Pancreas (tissue), 10 donors: Measurements from ENCODE around the gene AGFG1. TPM values are rescaled to one million over a fixed set of nuclear protein-coding genes. Genes with fewer than 3 reads are reported as not detected.

Source experiments
- ATAC-seq, 4 donors: fragments of 200-7000 bp; cut with Tn5 transposase; one replicate each; pipeline versions ENCODE4 v1.8.0 to v1.9.1; 2020; ENCODE audit warnings: mild to moderate bottlenecking in 4 of 4, moderate library complexity in 4 of 4
- DNase-seq, 6 donors: peaks; one replicate each; pipeline ENCODE4 v3.0.0-alpha.2; 2020
- FAIRE-seq: peaks from 2 replicates; lab custom pipeline; 2012; peaks lifted over from hg19 to GRCh38; lab: Jason Lieb, UNC
- H3K27ac ChIP-seq, 4 donors: fragments of 200-600 bp; sonication (generic); 1 replicate in 3 of 4; 2 replicates in 1 of 4; pipeline versions ENCODE4 v1.5.0 to v1.8.0; 2020
- H3K27me3 ChIP-seq, 4 donors: fragments of 200-600 bp; one replicate each; pipeline ENCODE4 v1.8.0; 2021
- H3K36me3 ChIP-seq, 3 donors: fragments of 200-600 bp; sonication (generic) in 1 of 3; one replicate each; pipeline versions ENCODE4 v1.5.0 to v1.8.0; 2020 to 2021
- H3K4me1 ChIP-seq, 3 donors: fragments of 200-600 bp; one replicate each; pipeline ENCODE4 v1.8.0; 2021
- H3K4me3 ChIP-seq, 4 donors: fragments of 200-600 bp; sonication (generic) in 2 of 4; one replicate each; pipeline versions ENCODE4 v1.5.0 to v1.8.0; 2020 to 2021
- H3K9me3 ChIP-seq, 4 donors: fragments of 200-600 bp; one replicate each; pipeline ENCODE4 v1.8.0; 2021
- WGBS, 2 donors: extraction: QIAGEN DNeasy Blood & Tissue Kit; methylation state at CpG; one replicate each; pipeline ENCODE4 v1.1.7; 2013; 5-methylcytosine and 5-hydroxymethylcytosine counted together
- intact Hi-C, 3 donors: fragments of 100-400 bp; cut with DNase I; formaldehyde crosslinking; loops; one replicate each; pipeline versions ENCODE4 v1.11.1 to v1.14.2; 2022
- polyA plus RNA-seq, 2 donors: library from polyadenylated mRNA; stranded (reverse); fragments of 200-250 nt; gene quantifications; one replicate each; pipeline ENCODE4 v1.2.3, GENCODE V29; 2013
- total RNA-seq, 6 donors: library from RNA; stranded (reverse); fragmentation: NEBNext Ultra II Directional in 4 of 6; extraction: Animal tissue kit (Norgen Biotek cat#: 25700) in 4 of 6; gene quantifications; one replicate each; pipeline versions ENCODE4 v1.2.1 to v1.2.4, GENCODE V29; 2021 to 2023
- TF ChIP-seq, protein P1 (sequence below), 4 donors: fragments of 200-600 bp; sonication (generic) in 3 of 4; IDR thresholded peaks; one replicate each; pipeline versions ENCODE4 v1.5.0 to v1.8.0; 2021; ENCODE audit warnings: antibody characterized with exemption in 4 of 4
- donor health status: healthy with polysubstance abuse.
- donor health status: DM: no; HTN: no; CAD: no; lungs with moderate emphysema.
- donor health status: DM: no; HTN: no; CAD: no.
- donor health status: control.
- donor health status: control.
- donor health status: Bipolar disorder and iron deficiency.
- donor health status: DM: yes; HTN: yes; CAD: no.
- donor health status: DM: no; HTN: no; CAD: no.
- donor health status: DM: no; HTN: no; CAD: no.
- donor health status: DM: yes; HTN: yes; CAD: no.

Gene AGFG1
- total and polyA plus RNA-seq, 8 donors = 9.0 to 39.7 (median 25.9) TPM

DNA sequence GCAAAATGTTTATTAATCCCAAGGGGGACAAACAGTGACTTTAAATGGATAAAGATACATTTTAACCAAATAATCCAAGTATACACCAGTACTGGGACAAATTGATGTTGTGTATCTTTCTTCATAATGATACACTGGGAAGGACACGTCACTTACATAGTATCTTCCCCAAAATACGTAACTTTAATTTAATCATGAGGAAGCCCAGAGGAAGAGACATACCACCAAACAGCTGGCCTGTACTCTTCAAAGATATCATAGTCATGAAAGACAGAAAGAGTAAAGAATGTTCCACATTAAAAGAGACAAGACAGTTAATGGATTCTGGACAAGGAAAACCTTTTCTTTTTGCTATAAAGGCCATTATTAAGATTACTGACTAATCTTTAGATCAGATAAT, 37.1 kb downstream of the AGFG1 start:
- DNase-seq (no peak), ATAC-seq (no peak), FAIRE-seq (no peak)
- Histone ChIP-seq H3K4me1 (peaks cover 9 to 40% (median 23%) of the 10 kb centered on the region in 3 donors), H3K36me3 (no peaks in the 10 kb centered on the region), H3K27me3 (no peaks in the 10 kb centered on the region), H3K9me3 (no peaks in the 10 kb centered on the region), H3K4me3 (no peak overlapping the region), H3K27ac (no peak overlapping the region)
- TF ChIP-seq, protein P1, sequence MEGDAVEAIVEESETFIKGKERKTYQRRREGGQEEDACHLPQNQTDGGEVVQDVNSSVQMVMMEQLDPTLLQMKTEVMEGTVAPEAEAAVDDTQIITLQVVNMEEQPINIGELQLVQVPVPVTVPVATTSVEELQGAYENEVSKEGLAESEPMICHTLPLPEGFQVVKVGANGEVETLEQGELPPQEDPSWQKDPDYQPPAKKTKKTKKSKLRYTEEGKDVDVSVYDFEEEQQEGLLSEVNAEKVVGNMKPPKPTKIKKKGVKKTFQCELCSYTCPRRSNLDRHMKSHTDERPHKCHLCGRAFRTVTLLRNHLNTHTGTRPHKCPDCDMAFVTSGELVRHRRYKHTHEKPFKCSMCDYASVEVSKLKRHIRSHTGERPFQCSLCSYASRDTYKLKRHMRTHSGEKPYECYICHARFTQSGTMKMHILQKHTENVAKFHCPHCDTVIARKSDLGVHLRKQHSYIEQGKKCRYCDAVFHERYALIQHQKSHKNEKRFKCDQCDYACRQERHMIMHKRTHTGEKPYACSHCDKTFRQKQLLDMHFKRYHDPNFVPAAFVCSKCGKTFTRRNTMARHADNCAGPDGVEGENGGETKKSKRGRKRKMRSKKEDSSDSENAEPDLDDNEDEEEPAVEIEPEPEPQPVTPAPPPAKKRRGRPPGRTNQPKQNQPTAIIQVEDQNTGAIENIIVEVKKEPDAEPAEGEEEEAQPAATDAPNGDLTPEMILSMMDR (IDR thresholded peaks at IDR 0.05) = no peak
- intact Hi-C loops = no loop called here
- 94% methylated on average over 2 of the region's 2 CpGs for WGBS, 2 donors

DNA sequence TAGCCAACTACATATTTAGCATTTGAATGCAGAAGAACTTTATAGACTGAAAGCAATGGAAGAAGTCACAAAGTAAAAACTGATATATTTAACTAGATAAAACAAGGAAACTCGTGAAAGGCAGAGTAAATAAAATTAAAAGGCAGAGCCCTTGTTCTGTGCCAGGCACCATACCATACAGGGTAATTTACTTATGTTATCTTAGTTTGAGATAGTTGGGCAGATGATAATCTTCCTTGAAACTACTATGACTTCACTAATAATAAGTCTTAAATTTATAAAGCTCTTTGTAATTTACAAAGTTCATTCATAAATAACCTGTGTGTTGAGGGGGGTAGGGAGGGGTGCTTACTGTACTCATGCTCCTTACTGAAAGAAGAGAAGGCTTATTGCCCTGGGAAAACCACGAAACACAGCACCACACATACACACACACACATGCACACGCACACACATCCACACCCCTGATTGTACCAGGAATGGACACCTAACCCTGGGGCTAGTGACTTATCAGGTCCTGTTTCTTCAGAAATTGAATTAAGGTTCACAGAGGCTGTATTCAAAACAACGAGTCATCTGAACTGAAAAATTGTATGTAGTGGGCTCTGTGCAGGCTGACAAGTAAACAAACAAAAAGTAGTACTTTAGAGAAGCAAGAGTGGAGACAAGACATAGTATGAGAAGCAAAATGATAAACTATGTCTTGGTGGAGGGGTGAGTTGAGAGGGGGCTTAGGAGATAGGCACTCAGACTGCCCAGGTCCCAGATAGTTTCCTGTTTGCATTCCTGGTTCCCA, 38.1 kb downstream of the AGFG1 start:
- Histone ChIP-seq H3K36me3 (no peaks in the 10 kb centered on the region), H3K9me3 (no peaks in the 10 kb centered on the region), H3K4me3 (no peak overlapping the region), H3K27me3 (no peaks in the 10 kb centered on the region), H3K27ac (no peak overlapping the region), H3K4me1 (peaks cover 9 to 32% (median 23%) of the 10 kb centered on the region in 3 donors)
- ATAC-seq (peak in 2 of 4 donors; percentile 21 to 24), FAIRE-seq (no peak), DNase-seq (no peak)
- intact Hi-C loops = no loop called here
- TF ChIP-seq, protein P1 (IDR thresholded peaks at IDR 0.05) = no peak
- 50 to 51% methylated on average over 4 of the region's 4 CpGs for WGBS, 2 donors

DNA sequence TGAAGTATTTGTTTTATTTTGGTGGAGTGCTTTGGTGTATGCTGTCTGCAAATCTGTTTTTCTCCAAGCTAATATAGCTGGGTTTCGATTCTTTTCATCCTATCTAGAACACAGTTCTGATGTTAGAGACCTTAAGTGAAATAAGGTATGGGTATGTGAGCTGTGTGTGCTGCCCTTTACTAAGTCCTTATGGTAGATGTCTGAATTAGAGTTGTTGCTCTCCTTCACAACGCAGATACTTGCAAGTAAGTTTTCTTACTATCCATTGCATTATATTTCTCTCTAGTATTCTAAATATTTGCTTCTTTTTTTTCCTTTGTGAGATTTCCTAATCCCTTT, 38.6 kb downstream of the AGFG1 start:
- Histone ChIP-seq H3K4me3 (no peak overlapping the region), H3K27ac (no peak overlapping the region), H3K27me3 (no peaks in the 10 kb centered on the region), H3K36me3 (no peaks in the 10 kb centered on the region), H3K4me1 (peaks cover 9 to 33% (median 23%) of the 10 kb centered on the region in 3 donors), H3K9me3 (no peaks in the 10 kb centered on the region)
- FAIRE-seq (no peak), DNase-seq (no peak), ATAC-seq (peak in 1 of 4 donors; percentile 9)
- TF ChIP-seq, protein P1 (IDR thresholded peaks at IDR 0.05) = no peak
- intact Hi-C loops = no loop called here
- WGBS, 2 donors = 68 to 73% methylated on average over 2 of the region's 2 CpGs

DNA sequence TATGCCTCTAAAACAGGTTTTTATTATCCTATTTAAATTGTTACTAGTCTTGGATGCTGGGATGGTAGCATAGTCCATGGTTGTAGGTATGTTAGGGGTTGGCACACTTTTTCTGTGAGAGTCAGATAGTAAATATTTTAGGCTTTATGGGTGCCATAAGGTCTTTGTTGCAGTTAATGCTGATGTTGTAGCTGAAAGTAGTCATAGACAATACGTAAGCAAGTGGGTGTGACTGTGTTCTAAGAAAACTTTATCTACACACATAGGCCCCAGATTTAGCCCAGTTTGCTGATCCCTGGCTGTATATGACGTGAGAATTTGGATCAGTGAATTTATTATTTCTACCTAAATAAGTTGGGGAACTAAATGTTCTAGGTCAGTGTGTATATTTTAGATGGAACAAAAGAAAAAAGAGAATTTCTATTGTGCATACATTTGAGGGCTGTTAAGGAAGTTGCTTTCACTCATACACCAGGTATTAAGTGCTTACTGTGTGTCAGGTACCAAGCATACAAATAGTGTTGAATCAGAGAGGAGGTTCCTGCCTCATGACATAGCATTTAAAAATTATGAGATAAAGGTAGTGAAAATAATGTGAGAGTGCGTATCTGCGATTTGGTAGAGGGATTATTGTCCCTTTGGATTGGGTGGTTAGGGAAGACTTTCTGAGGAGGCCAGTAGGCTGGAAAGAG, 39.4 kb downstream of the AGFG1 start:
- TF ChIP-seq, protein P1 (IDR thresholded peaks at IDR 0.05) = no peak
- Histone ChIP-seq H3K4me3 (no peak overlapping the region), H3K9me3 (no peaks in the 10 kb centered on the region), H3K27me3 (no peaks in the 10 kb centered on the region), H3K4me1 (peaks cover 9 to 41% (median 23%) of the 10 kb centered on the region in 3 donors), H3K36me3 (no peaks in the 10 kb centered on the region), H3K27ac (no peak overlapping the region)
- FAIRE-seq (no peak), DNase-seq (no peak), ATAC-seq (no peak)
- WGBS, 2 donors = 85 to 96% methylated on average over 4 of the region's 4 CpGs
- intact Hi-C loops = no loop called here
